ENCODE results near the gene TOR1AIP1.
"Not testable (repeated sequence)": the region's sequence is repeated elsewhere in the genome, so short reads cannot be mapped to it uniquely, and the experiment has no call there.

The TOR1AIP1 gene

GRCh38 chr1:179882253-179883039, at the start of gene TOR1AIP1:
TOR1AIP1 (plus strand) TSS chr1:179882285; CDS start chr1:179882503, 218 bp downstream.
- peak; percentile 94 to 96 for DNase-seq

GRCh38 chr1:179836686-179837445, 45.2 kb upstream of the TOR1AIP1 start:
- DNase-seq, result not testable (repeated sequence)

- DNase-seq, result no peak
Observed at GRCh38 chr1:179840107-179840506, 42.0 kb upstream of the TOR1AIP1 start.

- DNase-seq, result no peak
Observed at GRCh38 chr1:179848233-179848632, 33.9 kb upstream of the TOR1AIP1 start.

- DNase-seq, result no peak
Observed at GRCh38 chr1:179853102-179853501, 29.0 kb upstream of the TOR1AIP1 start.

- DNase-seq, result not testable (repeated sequence)
Observed at GRCh38 chr1:179855831-179856230, 26.3 kb upstream of the TOR1AIP1 start.

GRCh38 chr1:179856296-179856695, 25.8 kb upstream of the TOR1AIP1 start:
- no peak for DNase-seq

GRCh38 chr1:179857009-179857408, 25.1 kb upstream of the TOR1AIP1 start:
- DNase-seq, result no peak

- DNase-seq, result no peak
Observed at GRCh38 chr1:179860652-179861051, 21.4 kb upstream of the TOR1AIP1 start.

GRCh38 chr1:179865377-179865776, 16.7 kb upstream of the TOR1AIP1 start:
- no peak for DNase-seq

- no peak for DNase-seq
Observed at GRCh38 chr1:179866616-179867015, 15.5 kb upstream of the TOR1AIP1 start.

- DNase-seq, result peak; percentile 43 to 55
Observed at GRCh38 chr1:179867493-179868330, 14.4 kb upstream of the TOR1AIP1 start.

GRCh38 chr1:179870870-179871269, 11.2 kb upstream of the TOR1AIP1 start:
- DNase-seq, result no peak

- no peak for DNase-seq
Observed at GRCh38 chr1:179871940-179872339, 10.1 kb upstream of the TOR1AIP1 start.

GRCh38 chr1:179872558-179872957, 9.5 kb upstream of the TOR1AIP1 start:
- no peak for DNase-seq

- DNase-seq, result no peak
Observed at GRCh38 chr1:179873438-179873851, 8.6 kb upstream of the TOR1AIP1 start.

GRCh38 chr1:179875596-179876299, 6.3 kb upstream of the TOR1AIP1 start:
- no peak for DNase-seq

GRCh38 chr1:179876300-179876715, 5.8 kb upstream of the TOR1AIP1 start:
- no peak for DNase-seq

- peak; percentile 91 to 93 for DNase-seq
Observed at GRCh38 chr1:179877586-179878265, 4.4 kb upstream of the TOR1AIP1 start, which contains the start of gene TOR1AIP2. TOR1AIP2 (minus strand) TSS chr1:179877803; CDS start chr1:179852665, 25,138 bp downstream.

GRCh38 chr1:179879797-179880196, 2.3 kb upstream of the TOR1AIP1 start:
- no peak for DNase-seq

GRCh38 chr1:179881642-179882252, 338 bp upstream of the TOR1AIP1 start:
- no peak for DNase-seq

Measured in activated CD4-positive, alpha-beta T cell treated with anti-CD3 and anti-CD28 coated beads, Interleukin-2, amount 50 U/mL, for 48 hours (primary cell).